HTERT RPE-1 (cell line): ENCODE results near the gene DHX8.

Source experiments
- in situ Hi-C: fragments of 300-500 bp; cut with MboI; formaldehyde crosslinking; loops from 4 replicates; pipeline ENCODE4 v1.14.3; 2020; ENCODE audit warnings: low sequenced_read_pairs

Gene DHX8

GRCh38 chr17:43517615-43518386 is 34.0 kb downstream of the DHX8 start:
- in situ Hi-C loops: no loop called here

GRCh38 chr17:43521389-43521788 is 37.6 kb downstream of the DHX8 start:
- in situ Hi-C loops: no loop called here

- in situ Hi-C loops: no loop called here
Observed at GRCh38 chr17:43524945-43525575, 41.3 kb downstream of the DHX8 start.

DNA sequence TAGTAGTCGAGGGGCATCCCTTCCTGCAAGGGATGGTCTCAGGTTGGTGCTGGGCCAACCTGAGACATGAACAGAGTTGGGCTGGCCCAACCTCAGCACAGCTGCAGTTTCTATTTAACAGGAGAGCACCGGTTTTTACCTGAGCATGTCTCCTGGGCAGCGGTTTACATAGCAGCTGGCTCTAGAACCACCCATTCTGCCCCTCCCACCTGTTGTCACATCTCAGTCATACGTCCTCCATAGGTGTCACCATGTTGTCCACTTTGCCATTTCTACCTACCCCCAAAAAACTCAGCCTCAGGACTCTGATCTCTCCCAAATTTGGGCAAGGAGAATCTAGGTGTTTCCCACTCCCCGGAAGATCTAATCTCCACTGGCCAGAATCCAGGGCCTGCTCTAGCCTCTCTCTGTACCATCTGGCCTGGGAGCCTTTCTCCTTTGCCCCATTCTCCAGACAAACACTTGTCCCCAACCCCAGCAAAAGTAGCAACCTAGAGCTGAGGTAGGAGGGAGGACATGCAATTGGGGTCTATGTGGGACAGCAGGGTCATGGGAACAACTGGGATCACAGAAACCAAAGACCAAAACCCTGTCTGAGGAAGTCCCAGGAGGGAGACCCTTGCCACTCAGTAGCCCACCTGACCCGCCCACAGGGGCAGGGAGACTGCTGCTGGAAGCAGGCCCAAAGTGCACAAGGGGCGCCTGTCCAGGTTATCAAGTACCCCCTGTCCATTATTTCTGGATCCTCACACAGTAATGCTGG is 43.3 kb downstream of the DHX8 start:
- in situ Hi-C loops: no loop called here

- in situ Hi-C loops: no loop called here
Observed at GRCh38 chr17:43528319-43528987, 44.7 kb downstream of the DHX8 start.

- in situ Hi-C loops: no loop called here
Observed at GRCh38 chr17:43528988-43529814, 45.4 kb downstream of the DHX8 start.

GRCh38 chr17:43529947-43530287 is 46.1 kb downstream of the DHX8 start:
- in situ Hi-C loops: no loop called here

GRCh38 chr17:43530288-43531081 is 46.7 kb downstream of the DHX8 start:
- in situ Hi-C loops: no loop called here

DNA sequence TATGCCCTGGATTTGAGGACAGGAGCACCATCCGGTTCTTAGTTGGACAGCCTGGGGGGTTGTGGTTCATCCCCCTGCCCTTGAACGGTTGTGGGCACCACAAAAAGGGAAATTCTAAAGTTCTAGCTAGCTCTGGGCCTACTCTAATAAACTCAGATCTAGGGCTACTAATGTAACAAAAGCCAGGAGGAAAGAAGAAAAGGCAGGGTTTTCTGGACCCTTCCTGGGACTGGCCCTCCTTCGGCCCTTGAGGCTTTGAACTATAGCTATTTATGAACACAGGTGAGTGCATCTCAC is 47.3 kb downstream of the DHX8 start:
- in situ Hi-C loops: no loop called here

- in situ Hi-C loops: no loop called here
Observed at GRCh38 chr17:43531955-43532354, 48.2 kb downstream of the DHX8 start.

- in situ Hi-C loops: no loop called here
Observed at GRCh38 chr17:43532581-43532980, 48.8 kb downstream of the DHX8 start.

GRCh38 chr17:43533699-43534098 is 49.9 kb downstream of the DHX8 start:
- in situ Hi-C loops: no loop called here

DNA sequence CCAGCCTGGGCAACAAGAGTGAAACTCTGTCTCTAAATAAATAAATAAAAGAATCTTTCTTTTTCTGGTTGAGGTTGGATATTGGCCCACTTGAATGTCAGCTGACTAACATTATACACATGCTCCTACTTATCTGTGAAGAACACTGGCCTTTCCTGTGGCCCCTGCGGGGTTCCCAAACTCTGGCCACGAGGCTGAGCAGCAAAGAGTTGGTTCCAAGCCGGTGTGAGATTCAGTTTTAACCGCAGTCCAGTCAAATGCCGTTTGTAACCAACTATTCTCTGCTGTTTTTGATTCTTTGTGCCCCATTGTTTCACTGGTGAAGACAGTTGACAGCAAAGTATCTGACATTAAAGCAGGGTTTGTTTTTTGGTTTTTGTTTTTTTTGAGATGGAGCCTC is 51.1 kb downstream of the DHX8 start:
- in situ Hi-C loops: no loop called here

- in situ Hi-C loops: no loop called here
Observed at GRCh38 chr17:43536236-43536992, 52.6 kb downstream of the DHX8 start.

GRCh38 chr17:43540821-43541674 is 57.3 kb downstream of the DHX8 start:
- in situ Hi-C loops: no loop called here

GRCh38 chr17:43542859-43543258 is 59.1 kb downstream of the DHX8 start:
- in situ Hi-C loops: no loop called here

DNA sequence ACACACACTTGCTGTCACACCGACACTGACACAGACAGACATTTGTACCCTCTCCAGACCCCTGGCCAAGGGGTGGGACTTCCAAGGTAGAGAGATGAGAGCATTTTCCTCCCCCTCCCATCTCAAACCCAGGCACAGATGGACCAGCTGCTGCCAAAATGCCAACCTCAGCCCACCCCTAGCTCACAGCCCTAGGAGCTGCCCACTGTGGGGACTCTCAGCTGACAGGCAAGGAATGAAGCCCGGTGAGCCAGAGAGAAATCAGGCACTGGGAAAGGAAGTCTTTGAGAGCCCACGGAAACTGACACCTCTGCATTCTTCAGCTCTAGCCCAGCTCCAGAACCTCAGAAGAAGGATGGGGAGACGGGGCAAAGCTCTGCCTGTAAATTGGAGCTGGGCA is 59.5 kb downstream of the DHX8 start:
- in situ Hi-C loops: no loop called here
